HG03469 (cell line): ENCODE data around the gene MYH8.

ENCODE experiments used
- ATAC-seq: cut with Tn5 transposase; IDR thresholded peaks from one replicate; pipeline ENCODE4 v1.9.1; 2021; ENCODE audit warnings: mild to moderate bottlenecking, moderate library complexity, moderate number of reproducible peaks; ENCODE audit not compliant: unreplicated experiment

MYH8 gene

GRCh38 chr17:10421900-10422542 lies at the start of gene MYH8:
MYH8 (minus strand) TSS chr17:10421950; CDS start chr17:10420227, 1,723 bp downstream.
- no peak for ATAC-seq

GRCh38 chr17:10469459-10469858 lies 47.7 kb upstream of the MYH8 start, which contains the start of gene MYH4:
MYH4 (minus strand) TSS chr17:10469559; CDS start chr17:10466745, 2,814 bp downstream.
- no peak for ATAC-seq

GRCh38 chr17:10463402-10463801 lies 41.7 kb upstream of the MYH8 start:
- no peak for ATAC-seq

GRCh38 chr17:10460062-10460461 lies 38.3 kb upstream of the MYH8 start:
- ATAC-seq = no peak

GRCh38 chr17:10458701-10459100 lies 37.0 kb upstream of the MYH8 start:
- no peak for ATAC-seq

- ATAC-seq = no peak
These were observed 36.2 kb upstream of the MYH8 start for GRCh38 chr17:10457952-10458351.

- ATAC-seq = no peak
These were observed 25.5 kb upstream of the MYH8 start for GRCh38 chr17:10447026-10447931.

- no peak for ATAC-seq
These were observed 18.1 kb upstream of the MYH8 start for GRCh38 chr17:10439816-10440215.

- ATAC-seq = no peak
These were observed 13.3 kb upstream of the MYH8 start for GRCh38 chr17:10435096-10435495.

- no peak for ATAC-seq
These were observed 7.8 kb upstream of the MYH8 start for GRCh38 chr17:10429421-10430045.

GRCh38 chr17:10428781-10429180 lies 7.0 kb upstream of the MYH8 start:
- ATAC-seq = no peak

GRCh38 chr17:10421211-10421610 lies 539 bp downstream of the MYH8 start:
- no peak for ATAC-seq

- no peak for ATAC-seq
These were observed 939 bp downstream of the MYH8 start for GRCh38 chr17:10420811-10421210.

- ATAC-seq = no peak
These were observed 4.3 kb downstream of the MYH8 start for GRCh38 chr17:10417431-10417830.

- ATAC-seq = no peak
These were observed 6.6 kb downstream of the MYH8 start for GRCh38 chr17:10415161-10415560.

- ATAC-seq = no peak
These were observed 18.2 kb downstream of the MYH8 start for GRCh38 chr17:10403589-10403988.

- no peak for ATAC-seq
These were observed 23.4 kb downstream of the MYH8 start for GRCh38 chr17:10398352-10398751.

- ATAC-seq = no peak
These were observed 25.1 kb downstream of the MYH8 start for GRCh38 chr17:10396524-10397163.

GRCh38 chr17:10394201-10394887 lies 27.4 kb downstream of the MYH8 start:
- no peak for ATAC-seq

GRCh38 chr17:10392880-10393279 lies 28.9 kb downstream of the MYH8 start:
- ATAC-seq = no peak

- no peak for ATAC-seq
These were observed 35.9 kb downstream of the MYH8 start for GRCh38 chr17:10385871-10386270.
